ENCODE results near the gene IFNE.

The IFNE gene, protein sequence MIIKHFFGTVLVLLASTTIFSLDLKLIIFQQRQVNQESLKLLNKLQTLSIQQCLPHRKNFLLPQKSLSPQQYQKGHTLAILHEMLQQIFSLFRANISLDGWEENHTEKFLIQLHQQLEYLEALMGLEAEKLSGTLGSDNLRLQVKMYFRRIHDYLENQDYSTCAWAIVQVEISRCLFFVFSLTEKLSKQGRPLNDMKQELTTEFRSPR

GRCh38 chr9:21482213-21482612, at the start of gene IFNE:
Gene IFNE (minus strand): TSS chr9:21482313. CDS start chr9:21481694, 619 bp downstream.
- no peak for DNase-seq (ENCODE audit: low read depth in 2 of 2)

- DNase-seq (ENCODE audit: low read depth in 2 of 2): no peak
Observed at GRCh38 chr9:21528123-21528808, 46.2 kb upstream of the IFNE start.

- DNase-seq (ENCODE audit: low read depth in 2 of 2): no peak
Observed at GRCh38 chr9:21527579-21527978, 45.5 kb upstream of the IFNE start.

- DNase-seq (ENCODE audit: low read depth in 2 of 2): no peak
Observed at GRCh38 chr9:21525174-21525573, 43.1 kb upstream of the IFNE start.

DNA sequence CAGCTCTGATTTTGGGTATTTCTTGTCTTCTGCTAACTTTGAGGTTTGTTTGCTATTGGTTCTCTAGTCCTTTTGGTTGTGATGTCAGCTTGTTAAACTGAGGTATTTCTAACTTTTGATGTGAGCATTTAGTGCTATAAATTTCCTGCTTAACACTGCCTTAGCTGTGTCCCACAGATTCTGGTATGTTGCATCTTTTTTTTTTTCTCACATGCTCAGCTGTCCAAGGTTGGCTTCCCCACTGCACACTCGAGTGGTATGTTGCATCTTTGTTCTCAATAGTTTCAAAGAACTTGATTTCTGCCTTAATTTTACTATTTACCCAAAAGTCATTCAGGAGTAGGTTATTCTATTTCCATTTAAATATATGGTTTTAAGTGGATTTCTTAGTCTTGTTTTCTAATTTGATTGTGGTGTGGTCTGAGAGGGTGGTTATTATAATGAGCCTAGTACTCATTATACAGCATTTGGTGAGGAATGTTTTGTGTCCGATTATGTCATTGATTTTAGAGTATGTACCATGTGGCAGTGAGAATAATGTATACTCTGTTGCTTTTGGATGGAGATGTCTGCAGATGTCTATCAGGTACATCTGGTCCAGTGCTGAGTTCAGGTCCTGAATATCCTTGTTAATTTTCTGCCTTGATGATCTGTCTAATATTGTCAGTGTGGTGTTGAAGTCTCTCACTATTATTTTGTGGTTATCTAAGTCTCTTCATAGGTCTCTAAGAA, 42.2 kb upstream of the IFNE start:
- no peak for DNase-seq (ENCODE audit: low read depth in 2 of 2)

DNA sequence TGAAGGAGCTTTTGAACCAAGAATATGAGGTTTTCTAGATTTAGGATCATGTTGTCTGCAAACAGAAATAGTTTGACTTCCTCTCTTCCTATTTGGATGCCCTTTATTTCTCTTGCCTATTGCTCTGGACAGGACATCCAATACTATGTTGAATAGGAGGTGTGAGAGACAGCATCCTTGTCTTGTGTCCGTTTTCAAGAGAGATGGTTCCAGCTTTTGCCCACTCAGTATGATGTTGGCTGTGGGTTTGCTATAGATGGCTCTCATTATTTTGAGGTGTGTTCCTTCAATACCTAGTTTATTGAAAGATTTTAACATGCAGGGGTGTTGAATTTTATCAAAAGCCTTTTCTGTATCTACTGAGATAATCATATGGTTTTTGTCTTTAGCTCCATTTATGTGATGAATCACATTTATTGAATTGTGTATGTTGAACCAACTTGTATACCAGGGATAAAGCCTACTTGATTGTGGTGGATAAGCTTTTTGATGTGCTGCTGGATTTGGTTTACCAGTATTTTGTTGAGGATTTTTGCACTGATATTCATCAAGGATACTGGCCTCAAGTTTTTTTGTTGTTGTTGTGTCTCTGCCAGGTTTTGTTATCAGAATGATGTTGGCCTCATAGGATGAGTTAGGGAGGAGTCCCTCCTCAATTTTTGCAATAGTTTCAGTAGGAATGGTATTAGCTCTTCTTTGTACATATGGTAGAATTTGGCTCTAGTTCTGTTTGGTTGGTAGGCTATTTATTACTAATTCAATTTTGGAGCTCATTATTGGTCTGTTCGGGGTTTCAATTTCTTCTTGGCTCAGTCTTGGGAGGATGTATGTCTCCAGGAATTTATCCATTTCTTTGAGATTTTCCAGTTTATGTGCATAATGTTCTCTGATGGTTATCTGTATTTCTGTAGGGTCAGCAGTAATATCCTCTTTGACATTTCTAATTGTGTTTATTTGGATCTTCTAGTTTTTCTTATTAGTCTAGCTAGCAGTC, 41.2 kb upstream of the IFNE start:
- no peak for DNase-seq (ENCODE audit: low read depth in 2 of 2)

GRCh38 chr9:21522348-21522747, 40.2 kb upstream of the IFNE start:
- DNase-seq (ENCODE audit: low read depth in 2 of 2): no peak

- DNase-seq (ENCODE audit: low read depth in 2 of 2): no peak
Observed at GRCh38 chr9:21521448-21521847, 39.3 kb upstream of the IFNE start.

- DNase-seq (ENCODE audit: low read depth in 2 of 2): no peak
Observed at GRCh38 chr9:21520501-21521228, 38.6 kb upstream of the IFNE start.

GRCh38 chr9:21519855-21520434, 37.8 kb upstream of the IFNE start:
- no peak for DNase-seq (ENCODE audit: low read depth in 2 of 2)

DNA sequence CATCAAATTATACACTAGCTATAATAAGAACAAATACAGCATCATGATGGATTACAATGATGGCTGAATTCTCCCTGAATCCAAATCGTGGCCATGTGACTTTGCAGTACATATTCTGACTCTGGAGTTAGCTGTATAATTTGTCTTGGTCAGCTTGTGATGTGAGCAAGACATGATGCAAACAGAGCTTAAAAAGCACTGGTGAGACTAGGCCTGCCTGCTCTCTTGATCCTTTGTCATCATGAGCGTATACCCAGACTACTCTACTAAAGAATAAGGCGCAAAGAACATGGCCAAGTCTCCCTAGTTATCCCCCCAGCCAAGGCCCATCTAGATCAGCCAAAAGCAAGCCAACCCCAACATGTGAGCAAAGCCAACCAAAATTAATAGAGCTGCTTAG, 34.7 kb upstream of the IFNE start:
- no peak for DNase-seq (ENCODE audit: low read depth in 2 of 2)

- no peak for DNase-seq (ENCODE audit: low read depth in 2 of 2)
Observed at GRCh38 chr9:21513431-21513830, 31.3 kb upstream of the IFNE start.

DNA sequence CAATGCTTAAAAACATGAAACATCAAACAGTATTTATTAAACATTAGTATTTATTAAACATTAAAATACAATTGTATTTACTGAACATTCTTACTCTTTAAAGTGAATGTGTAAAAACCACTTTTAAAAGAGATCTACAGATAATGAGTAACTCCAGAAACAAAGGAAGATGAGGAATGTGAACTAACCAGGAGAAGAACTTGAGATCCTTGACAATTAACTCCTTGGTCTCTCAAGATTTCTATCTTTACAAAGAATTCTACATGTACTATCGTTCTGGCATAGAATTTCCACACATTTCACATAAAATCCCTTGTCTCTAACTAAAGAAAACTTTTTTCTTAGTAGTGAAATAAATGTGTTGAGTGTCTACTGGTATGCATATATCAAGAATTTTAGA, 28.7 kb upstream of the IFNE start:
- DNase-seq (ENCODE audit: low read depth in 2 of 2): no peak

DNA sequence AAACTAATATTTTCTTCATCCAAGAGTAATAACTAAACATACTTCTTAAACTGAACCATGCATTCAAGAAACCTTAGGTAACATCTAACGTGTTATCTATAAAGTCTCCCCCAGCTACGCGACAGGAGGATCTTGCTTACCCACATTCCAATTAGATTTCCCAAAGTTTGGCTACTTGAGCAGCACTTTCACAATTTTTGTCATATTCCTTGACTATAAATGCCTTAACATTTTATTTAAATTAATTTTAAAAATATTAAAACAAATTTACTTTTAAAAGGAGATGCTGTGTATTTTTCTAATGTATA, 25.3 kb upstream of the IFNE start:
- no peak for DNase-seq (ENCODE audit: low read depth in 2 of 2)

- DNase-seq (ENCODE audit: low read depth in 2 of 2): no peak
Observed at GRCh38 chr9:21506626-21507482, 24.7 kb upstream of the IFNE start.

- no peak for DNase-seq (ENCODE audit: low read depth in 2 of 2)
Observed at GRCh38 chr9:21505425-21506179, 23.5 kb upstream of the IFNE start.

DNA sequence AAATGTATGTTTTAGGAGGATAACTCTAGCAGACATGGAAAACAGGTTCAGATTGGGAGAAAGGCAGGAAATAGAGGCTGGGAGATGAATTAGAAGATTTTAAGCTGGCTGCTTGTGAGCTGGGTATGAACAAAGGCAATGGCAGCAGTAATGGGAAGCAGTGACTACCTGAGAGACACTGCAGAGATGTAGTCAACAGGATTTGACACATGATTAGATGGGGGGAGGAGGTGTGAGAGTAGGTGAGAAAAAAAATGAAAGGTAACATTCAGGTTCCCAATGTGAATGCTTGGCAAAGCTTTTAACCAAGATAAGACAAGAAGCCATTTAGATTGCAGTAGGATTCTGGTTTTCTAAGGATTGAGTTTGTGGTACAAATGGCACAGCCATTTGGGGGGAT, 22.8 kb upstream of the IFNE start:
- no peak for DNase-seq (ENCODE audit: low read depth in 2 of 2)

DNA sequence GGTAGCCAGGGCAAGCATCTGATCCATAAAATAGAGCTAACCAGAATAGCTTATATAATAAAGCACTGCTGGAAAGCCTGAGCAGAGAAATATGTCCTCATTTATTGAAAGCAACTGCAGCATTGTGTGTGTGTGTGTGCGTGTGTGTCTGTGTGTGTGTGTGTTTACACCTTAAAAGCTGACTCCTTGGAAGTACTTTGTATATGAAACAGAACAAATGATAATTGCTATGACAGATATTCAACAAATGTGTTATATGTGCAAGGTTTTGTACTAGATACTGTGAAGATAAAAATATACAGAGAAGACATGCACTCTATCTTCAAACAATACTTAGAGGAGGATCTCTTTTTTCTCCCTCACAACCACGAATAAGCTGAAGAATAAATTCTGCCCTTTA, 22.0 kb upstream of the IFNE start:
- no peak for DNase-seq (ENCODE audit: low read depth in 2 of 2)

DNA sequence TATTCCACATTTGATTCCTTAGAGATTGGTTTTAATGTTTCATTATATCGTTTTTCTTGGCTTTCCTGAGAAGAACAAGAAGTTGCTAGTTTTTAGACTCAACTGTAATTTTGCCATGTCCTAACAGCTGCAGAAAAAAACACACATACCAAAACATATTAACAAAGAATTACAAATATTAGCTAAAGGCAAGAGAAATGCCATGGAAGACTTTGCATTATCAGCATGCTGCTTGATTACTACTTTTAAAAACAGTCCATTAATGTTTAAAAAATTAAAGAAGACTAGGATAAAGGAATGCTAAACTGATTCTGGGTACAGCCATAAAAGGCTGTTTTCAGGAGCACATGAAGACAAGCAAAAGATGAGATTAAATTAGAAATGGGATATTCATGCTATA, 20.5 kb upstream of the IFNE start:
- DNase-seq (ENCODE audit: low read depth in 2 of 2): no peak
